COLO668 (cell line): ENCODE results near the gene OR4D11.
"Not testable (repeated sequence)": the region's sequence is repeated elsewhere in the genome, so short reads cannot be mapped to it uniquely, and the experiment has no call there.

Experiments used
- DNase-seq: peaks from one replicate; lab custom pipeline; 2025; ENCODE audit not compliant: unreplicated experiment; lab: John Stamatoyannopoulos, UW

Gene OR4D11

DNA sequence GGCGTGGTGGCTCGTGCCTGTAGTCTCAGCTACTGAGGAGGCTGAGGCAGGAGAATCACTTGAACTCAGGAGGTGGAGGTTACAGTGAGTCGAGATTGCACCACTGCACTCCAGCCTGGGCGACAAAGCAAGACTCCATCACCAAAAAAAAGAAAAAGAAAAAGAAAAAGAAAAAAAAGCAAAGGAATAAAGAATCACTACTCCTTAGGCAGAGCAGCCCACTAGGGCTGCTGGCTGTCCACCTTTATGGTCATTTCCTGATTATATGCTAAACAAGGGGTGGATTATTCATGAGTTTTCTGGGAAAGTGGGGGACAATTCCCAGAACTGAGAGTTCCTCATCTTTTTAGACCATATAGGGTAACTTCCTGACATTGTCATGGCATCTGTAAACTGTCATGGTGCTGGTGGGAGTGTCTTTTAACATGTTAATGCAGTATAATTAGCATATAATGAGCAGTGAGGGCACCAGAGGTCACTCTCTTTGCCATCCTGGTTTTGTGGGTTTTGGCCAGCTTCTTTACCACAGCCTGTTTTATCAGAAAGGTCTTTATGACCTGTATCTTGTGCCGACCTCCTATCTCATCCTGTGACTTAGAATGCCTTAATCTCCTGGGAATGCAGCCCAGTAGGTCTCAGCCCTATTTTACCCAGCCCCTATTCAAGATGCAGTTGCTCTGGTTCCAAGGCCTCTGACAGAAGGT, 44.4 kb downstream of the OR4D11 start:
- DNase-seq, result not testable (repeated sequence)

DNA sequence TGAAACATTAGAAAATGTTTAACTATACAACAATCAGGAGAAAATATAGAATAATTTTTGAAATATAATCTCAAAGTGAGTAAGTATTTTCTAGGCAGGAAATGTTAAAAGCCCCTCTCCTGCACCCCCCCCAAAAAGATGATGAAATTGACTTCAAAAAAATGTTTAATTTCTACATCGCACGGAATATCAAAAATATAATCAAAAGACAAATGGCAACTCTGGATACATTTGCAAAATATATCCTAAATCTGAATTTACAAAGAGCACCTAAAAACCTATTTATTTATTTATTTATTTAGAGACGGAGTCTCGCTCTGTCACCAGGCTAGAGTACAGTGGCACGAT, 44.9 kb downstream of the OR4D11 start:
- no peak for DNase-seq

DNA sequence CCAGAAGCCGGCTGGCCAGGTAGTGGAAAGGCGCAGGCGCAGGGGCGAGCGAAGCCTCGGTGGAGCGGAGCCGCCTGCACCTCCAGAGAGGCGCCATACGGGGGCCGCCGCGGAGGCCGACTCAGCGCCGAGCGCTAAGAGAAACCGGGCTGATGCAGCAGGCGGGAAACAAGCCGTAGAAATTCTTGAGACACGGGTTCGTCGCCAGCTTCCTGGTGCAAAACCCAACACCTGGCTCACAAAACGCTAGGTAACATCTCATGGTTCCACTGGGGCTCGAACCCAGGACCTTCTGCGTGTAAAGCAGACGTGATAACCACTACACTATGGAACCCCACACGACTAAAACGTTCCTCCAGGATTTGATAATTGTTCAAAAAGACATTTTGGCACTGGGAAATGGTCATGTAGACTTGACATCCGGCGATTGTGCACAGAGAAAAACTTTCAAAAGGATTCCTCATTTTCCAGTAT, 47.0 kb downstream of the OR4D11 start:
- peak; percentile 92 for DNase-seq

DNA sequence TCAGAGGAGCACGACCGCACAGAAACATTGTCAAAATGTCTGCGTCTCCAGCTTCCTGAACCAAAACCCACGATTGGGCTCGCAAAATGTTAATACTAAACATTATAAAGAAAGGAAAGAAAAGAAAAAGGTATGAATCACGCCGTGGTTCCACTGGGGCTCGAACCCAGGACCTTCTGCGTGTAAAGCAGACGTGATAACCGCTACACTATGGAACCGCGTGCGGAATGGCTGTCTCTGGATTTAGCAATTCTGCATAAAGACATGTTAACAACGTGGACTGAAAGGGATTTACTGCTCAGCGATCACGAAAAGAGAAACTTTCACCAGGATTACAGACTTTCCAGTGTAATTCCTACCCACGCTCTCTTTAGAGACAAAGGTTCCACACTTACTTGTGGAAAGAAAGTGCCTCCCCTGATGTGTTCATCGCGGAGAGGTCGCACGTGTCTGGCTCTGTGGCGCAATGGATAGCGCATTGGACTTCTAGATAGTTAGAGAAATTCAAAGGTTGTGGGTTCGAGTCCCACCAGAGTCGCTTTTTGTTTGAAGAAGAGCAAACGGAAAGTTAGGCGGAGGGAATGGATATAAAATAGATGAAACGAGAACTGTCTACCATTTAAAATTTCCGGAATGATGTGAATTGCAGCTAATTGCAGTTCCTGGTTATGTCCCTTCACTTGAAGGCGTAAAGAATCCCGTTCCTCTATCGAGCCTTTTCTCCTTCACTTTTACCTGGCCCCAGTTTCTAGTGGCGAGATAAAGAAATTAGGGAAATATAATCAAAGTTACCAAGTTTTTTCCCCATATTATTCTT, 47.7 kb downstream of the OR4D11 start:
- peak; percentile 82 for DNase-seq

DNA sequence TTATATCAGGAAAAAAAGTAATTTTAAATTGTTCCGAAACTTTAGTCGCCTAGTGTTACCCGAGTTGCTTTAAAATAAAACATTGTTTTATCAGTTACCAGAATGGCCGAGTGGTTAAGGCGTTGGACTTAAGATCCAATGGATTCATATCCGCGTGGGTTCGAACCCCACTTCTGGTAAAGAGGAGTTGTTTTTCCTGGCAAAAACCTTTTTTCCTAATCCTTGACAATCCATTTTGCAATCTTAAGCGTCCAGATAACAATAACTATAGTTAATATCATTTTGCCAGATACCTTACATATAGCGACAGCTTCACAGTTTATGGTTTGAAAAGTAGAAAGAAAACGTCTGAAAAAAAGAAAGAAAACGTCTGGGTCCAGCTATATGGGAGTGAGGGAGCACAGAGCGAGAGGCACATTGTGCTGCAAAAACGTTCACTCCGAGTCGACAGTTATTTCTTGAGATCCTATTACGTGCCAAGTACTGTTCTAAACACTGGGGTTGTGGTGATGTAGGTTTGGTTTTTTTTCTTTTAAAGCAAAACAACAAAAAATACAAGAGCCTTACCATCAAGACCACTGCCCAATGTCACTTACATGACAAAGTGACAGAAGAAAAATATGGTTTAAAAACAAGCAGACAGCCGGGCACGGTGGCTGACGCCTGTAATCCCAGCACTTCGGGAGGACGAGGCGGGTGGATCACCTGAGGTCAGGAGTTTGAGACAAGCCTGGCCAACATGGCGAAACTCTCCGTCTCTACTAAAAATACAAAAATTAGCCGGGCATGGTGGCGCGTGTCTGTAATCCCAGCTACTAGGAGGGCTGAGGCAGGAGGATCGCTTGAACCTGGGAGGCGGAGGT, 48.5 kb downstream of the OR4D11 start:
- DNase-seq, result no peak

DNA sequence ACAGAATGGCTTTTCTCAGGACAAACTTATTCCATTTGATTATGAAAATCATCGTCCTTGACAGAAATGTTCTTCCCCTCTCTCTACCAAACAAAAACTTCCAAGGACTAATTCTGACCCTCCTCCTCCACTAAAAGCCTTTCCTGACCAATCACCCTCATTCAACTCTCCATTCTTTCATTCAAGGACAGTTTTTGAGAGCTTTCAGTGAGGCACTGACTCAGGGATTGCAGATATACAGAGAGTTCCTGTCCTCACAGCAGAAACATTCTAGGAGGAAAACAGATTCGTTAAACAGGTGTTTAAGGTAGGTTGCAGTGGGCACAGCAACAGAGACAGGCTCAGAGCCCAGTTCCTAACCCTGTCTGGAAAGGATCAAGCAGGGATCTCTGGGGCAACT, 49.5 kb downstream of the OR4D11 start:
- DNase-seq, result no peak

DNA sequence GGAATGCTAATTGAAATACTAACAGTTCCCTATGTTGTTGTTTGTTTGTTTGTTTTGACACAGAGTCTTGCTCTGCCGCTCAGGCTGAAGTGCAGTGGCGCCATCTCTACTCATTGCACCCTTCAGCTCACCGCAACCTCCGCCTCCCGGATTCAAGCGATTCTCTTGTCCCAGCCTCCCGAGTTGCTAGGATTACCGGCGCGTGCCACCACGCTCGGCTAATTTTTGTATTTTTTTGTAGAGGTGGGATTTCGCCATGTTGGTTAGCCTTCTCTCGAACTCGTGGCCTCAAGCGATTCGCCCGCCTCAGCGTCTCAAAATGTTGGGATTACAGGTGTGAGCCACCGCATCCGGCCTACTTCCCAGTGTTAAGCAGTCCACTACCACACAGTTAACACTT, 49.9 kb downstream of the OR4D11 start:
- DNase-seq, result no peak
